CD4-positive, alpha-beta T cell (primary cell): Measurements from ENCODE around the gene WWOX. TPM values are rescaled to one million over a fixed set of nuclear protein-coding genes. Genes with fewer than 3 reads are reported as not detected.

Experiments used
- ATAC-seq: fragments of 200-7000 bp; cut with Tn5 transposase; one replicate; pipeline ENCODE4 v1.10.0; 2022; ENCODE audit warnings: mild to moderate bottlenecking; ENCODE audit not compliant: poor library complexity
- CTCF ChIA-PET: fragments of 350-600 bp; sonication (Branson Sonifier 250); formaldehyde crosslinking; loops from one replicate; lab custom pipeline; 2021; ENCODE audit warnings: antibody characterized with exemption, inconsistent platforms; lab: Charles Lee
- POLR2A ChIA-PET: fragments of 350-600 bp; sonication (Branson Sonifier 250); formaldehyde crosslinking; loops from one replicate; lab custom pipeline; 2021; ENCODE audit warnings: antibody characterized with exemption, inconsistent platforms; lab: Charles Lee
- DNase-seq, 14 experiments: peaks; one replicate each; pipeline ENCODE4 v3.0.0-alpha.2; 2013 to 2020; ENCODE audit warnings: mixed read lengths in 2 of 14
- H3K27ac ChIP-seq, 2 donors: one replicate each; pipeline versions ENCODE4 v1.5.1 to v1.7.0; 2013; ENCODE audit warnings: low read length in 2 of 2, low read depth in 1 of 2, mild to moderate bottlenecking in 1 of 2
- H3K27me3 ChIP-seq, 2 experiments: 1 replicate in 1 of 2; 2 replicates in 1 of 2; pipeline versions ENCODE4 v1.6.1 to v1.7.0; 2013; ENCODE audit warnings: low read length in 2 of 2, control low read depth in 1 of 2, mild to moderate bottlenecking in 1 of 2, moderate library complexity in 1 of 2; ENCODE audit not compliant: insufficient read depth in 2 of 2, control insufficient read depth in 1 of 2
- H3K36me3 ChIP-seq: one replicate; pipeline ENCODE4 v1.6.1; 2013; ENCODE audit warnings: low read length, control low read depth; ENCODE audit not compliant: insufficient read depth
- H3K4me1 ChIP-seq: one replicate; pipeline ENCODE4 v1.6.1; 2013; ENCODE audit warnings: low read length, control low read depth; ENCODE audit not compliant: insufficient read depth
- H3K4me3 ChIP-seq: one replicate; pipeline ENCODE4 v1.5.1; 2013; ENCODE audit warnings: mild to moderate bottlenecking, low read length, moderate library complexity
- H3K9me3 ChIP-seq, 2 experiments: 1 replicate in 1 of 2; 2 replicates in 1 of 2; pipeline versions ENCODE4 v1.6.1 to v1.7.0; 2013; ENCODE audit warnings: low read length in 2 of 2, mild to moderate bottlenecking in 2 of 2, control low read depth in 1 of 2, moderate library complexity in 1 of 2; ENCODE audit not compliant: control insufficient read depth in 1 of 2, insufficient read depth in 1 of 2
- H3K27ac Mint-ChIP-seq: one replicate; pipeline ENCODE4 v1.8.0; 2020; ENCODE audit warnings: mixed read lengths
- H3K27me3 Mint-ChIP-seq: one replicate; pipeline ENCODE4 v1.8.0; 2021; ENCODE audit warnings: mixed read lengths
- H3K36me3 Mint-ChIP-seq: one replicate; pipeline ENCODE4 v1.8.0; 2021; ENCODE audit warnings: low read depth, mixed read lengths
- H3K4me1 Mint-ChIP-seq: one replicate; pipeline ENCODE4 v1.8.0; 2021; ENCODE audit warnings: low read depth, mixed read lengths
- H3K4me3 Mint-ChIP-seq: one replicate; pipeline ENCODE4 v1.8.0; 2020; ENCODE audit warnings: mild to moderate bottlenecking, mixed read lengths
- H3K9me3 Mint-ChIP-seq: one replicate; pipeline ENCODE4 v1.8.0; 2020; ENCODE audit warnings: mixed read lengths
- intact Hi-C, 2 experiments: fragments of 100-400 bp; cut with DNase I in 1 of 2; cut with micrococcal nuclease in 1 of 2; formaldehyde crosslinking; loops; one replicate each; pipeline versions ENCODE4 v1.15.1 to v1.9.0; 2023 to 2025; cut with DNase I, micrococcal nuclease
- total RNA-seq, 174 experiments: library from RNA in 2 of 174; stranded (reverse) in 2 of 174; gene quantifications; one replicate each; pipeline ENCODE4 v1.2.3 and lab custom pipeline; 2021 to 2026
- TF ChIP-seq, protein P1 (sequence below): fragments of 200-600 bp; IDR thresholded peaks from one replicate; pipeline ENCODE4 v1.8.0; 2022; ENCODE audit warnings: antibody characterized with exemption, mild to moderate bottlenecking

Gene WWOX
- total RNA-seq, 2 experiments from 2014 or later = 19.3 to 21.7 TPM

DNA sequence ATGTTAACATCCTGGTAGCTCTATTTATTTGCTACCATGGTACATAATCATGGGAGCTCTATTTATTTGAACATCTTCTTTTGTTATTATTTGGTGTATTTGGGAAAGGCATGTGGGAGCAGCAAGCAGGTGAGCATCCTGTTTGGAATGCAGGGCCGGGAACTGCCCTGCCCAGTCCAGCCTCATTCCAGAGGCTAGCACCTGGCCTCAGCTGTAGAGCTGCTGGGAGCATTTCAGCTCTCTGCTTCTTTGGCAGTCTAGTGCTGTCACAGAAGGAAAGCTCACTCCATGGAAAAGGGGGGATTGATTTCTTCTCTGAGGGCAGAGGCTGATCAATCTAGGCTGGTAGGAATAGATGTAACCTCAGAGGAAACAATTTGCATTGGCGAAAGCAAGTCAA lies 112.5 kb downstream of the WWOX start:
- H3K27ac Mint-ChIP-seq = no peak overlapping the region
- Histone ChIP-seq H3K27me3 (no peaks in the 10 kb centered on the region), H3K9me3 (peaks cover 0 to 4% of the 10 kb centered on the region in 2 experiments), H3K27ac (no peak overlapping the region), H3K4me3 (no peak overlapping the region), H3K36me3 (no peaks in the 10 kb centered on the region), H3K4me1 (no peaks in the 10 kb centered on the region)
- ATAC-seq (no peak), DNase-seq (no peak)
- CTCF ChIA-PET = interaction anchor here (0.6 kb wide), 1 partner anchor 656 kb away, joined by 3 read pairs; no protein-coding TSS in a partner anchor
- no peak overlapping the region for H3K4me3 Mint-ChIP-seq
- no peaks in the 10 kb centered on the region for H3K27me3 Mint-ChIP-seq
- H3K9me3 Mint-ChIP-seq = no peaks in the 10 kb centered on the region
- intact Hi-C loops = no loop called here
- TF ChIP-seq, protein P1, sequence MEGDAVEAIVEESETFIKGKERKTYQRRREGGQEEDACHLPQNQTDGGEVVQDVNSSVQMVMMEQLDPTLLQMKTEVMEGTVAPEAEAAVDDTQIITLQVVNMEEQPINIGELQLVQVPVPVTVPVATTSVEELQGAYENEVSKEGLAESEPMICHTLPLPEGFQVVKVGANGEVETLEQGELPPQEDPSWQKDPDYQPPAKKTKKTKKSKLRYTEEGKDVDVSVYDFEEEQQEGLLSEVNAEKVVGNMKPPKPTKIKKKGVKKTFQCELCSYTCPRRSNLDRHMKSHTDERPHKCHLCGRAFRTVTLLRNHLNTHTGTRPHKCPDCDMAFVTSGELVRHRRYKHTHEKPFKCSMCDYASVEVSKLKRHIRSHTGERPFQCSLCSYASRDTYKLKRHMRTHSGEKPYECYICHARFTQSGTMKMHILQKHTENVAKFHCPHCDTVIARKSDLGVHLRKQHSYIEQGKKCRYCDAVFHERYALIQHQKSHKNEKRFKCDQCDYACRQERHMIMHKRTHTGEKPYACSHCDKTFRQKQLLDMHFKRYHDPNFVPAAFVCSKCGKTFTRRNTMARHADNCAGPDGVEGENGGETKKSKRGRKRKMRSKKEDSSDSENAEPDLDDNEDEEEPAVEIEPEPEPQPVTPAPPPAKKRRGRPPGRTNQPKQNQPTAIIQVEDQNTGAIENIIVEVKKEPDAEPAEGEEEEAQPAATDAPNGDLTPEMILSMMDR = no peak
- no peaks in the 10 kb centered on the region for H3K4me1 Mint-ChIP-seq
- H3K36me3 Mint-ChIP-seq = no peaks in the 10 kb centered on the region
- POLR2A ChIA-PET = no interaction called here

DNA sequence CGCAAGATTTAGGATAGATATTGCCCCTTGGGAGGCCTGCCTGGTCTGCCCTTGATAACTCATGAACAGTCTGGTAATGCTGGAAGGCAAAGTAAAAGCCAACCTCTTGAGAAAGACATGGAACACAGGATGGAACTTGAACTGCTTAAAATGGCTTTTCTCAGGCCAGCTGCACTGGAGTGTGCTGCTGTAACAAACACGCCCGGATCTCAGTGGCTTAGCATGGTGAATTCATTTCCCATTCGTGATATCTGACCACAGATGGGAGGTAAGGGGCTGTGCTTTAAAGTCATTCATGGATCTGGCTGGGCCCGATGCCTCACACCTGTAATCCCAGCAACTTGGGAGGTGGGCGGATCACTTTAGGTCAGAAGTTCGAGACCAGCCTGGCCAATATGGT lies 113.2 kb downstream of the WWOX start:
- no peak overlapping the region for H3K4me3 Mint-ChIP-seq
- intact Hi-C loops = no loop called here
- H3K9me3 Mint-ChIP-seq = no peaks in the 10 kb centered on the region
- Histone ChIP-seq H3K9me3 (peaks cover 0 to 4% of the 10 kb centered on the region in 2 experiments), H3K36me3 (no peaks in the 10 kb centered on the region), H3K27ac (no peak overlapping the region), H3K4me3 (no peak overlapping the region), H3K27me3 (no peaks in the 10 kb centered on the region), H3K4me1 (no peaks in the 10 kb centered on the region)
- CTCF ChIA-PET = no interaction called here
- H3K27ac Mint-ChIP-seq = no peak overlapping the region
- TF ChIP-seq, protein P1 = no peak
- POLR2A ChIA-PET = no interaction called here
- no peaks in the 10 kb centered on the region for H3K4me1 Mint-ChIP-seq
- no peaks in the 10 kb centered on the region for H3K27me3 Mint-ChIP-seq
- no peak for DNase-seq
- no peak for ATAC-seq
- no peaks in the 10 kb centered on the region for H3K36me3 Mint-ChIP-seq

DNA sequence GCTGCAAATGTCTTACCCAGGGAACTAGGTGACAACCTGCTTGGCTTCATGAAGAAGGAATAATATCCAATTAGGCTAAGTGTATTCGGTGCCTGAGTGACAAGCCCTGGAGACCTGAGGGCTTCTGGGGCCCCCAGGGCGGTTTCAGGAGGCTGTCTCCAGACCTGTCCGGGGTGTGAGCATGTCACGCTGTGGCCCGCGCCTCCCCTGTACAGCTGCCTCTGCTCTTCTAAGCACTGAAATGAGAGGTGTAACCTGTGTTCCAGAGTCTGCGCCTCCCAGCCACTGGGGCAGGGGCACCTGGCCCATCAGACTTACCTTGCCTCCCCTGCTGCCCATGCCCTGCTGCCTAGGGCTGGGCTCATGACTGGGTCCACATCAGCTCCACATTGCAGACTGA lies 114.3 kb downstream of the WWOX start:
- no peak overlapping the region for H3K4me3 ChIP-seq
- no peaks in the 10 kb centered on the region for H3K36me3 ChIP-seq
- Mint-ChIP-seq H3K27me3 (no peaks in the 10 kb centered on the region), H3K4me1 (no peaks in the 10 kb centered on the region), H3K36me3 (no peaks in the 10 kb centered on the region), H3K27ac (no peak overlapping the region), H3K4me3 (no peak overlapping the region), H3K9me3 (no peaks in the 10 kb centered on the region)
- DNase-seq (no peak), ATAC-seq (no peak)
- CTCF ChIA-PET = no interaction called here
- peaks cover 0 to 4% of the 10 kb centered on the region in 2 experiments for H3K9me3 ChIP-seq
- H3K4me1 ChIP-seq = no peaks in the 10 kb centered on the region
- intact Hi-C loops = no loop called here
- POLR2A ChIA-PET = no interaction called here
- H3K27me3 ChIP-seq = no peaks in the 10 kb centered on the region
- H3K27ac ChIP-seq = no peak overlapping the region
- TF ChIP-seq, protein P1 = no peak
